Esophagus (tissue), 2 donors: ENCODE results near the gene DOCK1. TPM values are rescaled to one million over a fixed set of nuclear protein-coding genes. Genes with fewer than 3 reads are reported as not detected.

Experiments
- H3K27ac ChIP-seq, 2 donors: one replicate each; pipeline ENCODE4 v1.5.1; 2013; ENCODE audit warnings: low read depth in 2 of 2, mild to moderate bottlenecking in 2 of 2, inconsistent platforms in 1 of 2, low read length in 1 of 2, moderate library complexity in 1 of 2
- H3K27me3 ChIP-seq, 2 donors: one replicate each; pipeline ENCODE4 v1.6.1; 2013; ENCODE audit warnings: low read length in 2 of 2, control low read depth in 1 of 2, mild to moderate bottlenecking in 1 of 2; ENCODE audit not compliant: insufficient read depth in 2 of 2, control insufficient read depth in 1 of 2
- H3K36me3 ChIP-seq, 2 donors: one replicate each; pipeline ENCODE4 v1.6.1; 2013; ENCODE audit warnings: low read length in 1 of 2; ENCODE audit not compliant: control insufficient read depth in 2 of 2, insufficient read depth in 2 of 2
- H3K4me1 ChIP-seq, 2 donors: one replicate each; pipeline ENCODE4 v1.6.1; 2013; ENCODE audit warnings: low read length in 1 of 2; ENCODE audit not compliant: control insufficient read depth in 2 of 2, insufficient read depth in 2 of 2
- H3K4me3 ChIP-seq, 2 donors: one replicate each; pipeline ENCODE4 v1.5.1; 2013; ENCODE audit warnings: low read length in 2 of 2, mild to moderate bottlenecking in 2 of 2, low read depth in 1 of 2, moderate library complexity in 1 of 2
- H3K9me3 ChIP-seq, 2 donors: one replicate each; pipeline ENCODE4 v1.6.1; 2013; ENCODE audit warnings: mild to moderate bottlenecking in 2 of 2, low read depth in 1 of 2, low read length in 1 of 2, moderate library complexity in 1 of 2; ENCODE audit not compliant: control insufficient read depth in 2 of 2, insufficient read depth in 1 of 2
- WGBS, 2 donors: extraction: QIAGEN DNeasy Blood & Tissue Kit; methylation state at CpG; one replicate each; pipeline ENCODE4 v1.1.7; 2013; 5-methylcytosine and 5-hydroxymethylcytosine counted together
- polyA plus RNA-seq, 2 donors: library from polyadenylated mRNA; stranded (reverse); fragments of 200-250 nt; gene quantifications; one replicate each; pipeline ENCODE4 v1.2.3, GENCODE V29; 2013
- donor health status: healthy with polysubstance abuse.
- donor health status: Bipolar disorder and iron deficiency.

Gene DOCK1
- polyA plus RNA-seq, 2 donors = 11.4 to 17.5 TPM

DNA sequence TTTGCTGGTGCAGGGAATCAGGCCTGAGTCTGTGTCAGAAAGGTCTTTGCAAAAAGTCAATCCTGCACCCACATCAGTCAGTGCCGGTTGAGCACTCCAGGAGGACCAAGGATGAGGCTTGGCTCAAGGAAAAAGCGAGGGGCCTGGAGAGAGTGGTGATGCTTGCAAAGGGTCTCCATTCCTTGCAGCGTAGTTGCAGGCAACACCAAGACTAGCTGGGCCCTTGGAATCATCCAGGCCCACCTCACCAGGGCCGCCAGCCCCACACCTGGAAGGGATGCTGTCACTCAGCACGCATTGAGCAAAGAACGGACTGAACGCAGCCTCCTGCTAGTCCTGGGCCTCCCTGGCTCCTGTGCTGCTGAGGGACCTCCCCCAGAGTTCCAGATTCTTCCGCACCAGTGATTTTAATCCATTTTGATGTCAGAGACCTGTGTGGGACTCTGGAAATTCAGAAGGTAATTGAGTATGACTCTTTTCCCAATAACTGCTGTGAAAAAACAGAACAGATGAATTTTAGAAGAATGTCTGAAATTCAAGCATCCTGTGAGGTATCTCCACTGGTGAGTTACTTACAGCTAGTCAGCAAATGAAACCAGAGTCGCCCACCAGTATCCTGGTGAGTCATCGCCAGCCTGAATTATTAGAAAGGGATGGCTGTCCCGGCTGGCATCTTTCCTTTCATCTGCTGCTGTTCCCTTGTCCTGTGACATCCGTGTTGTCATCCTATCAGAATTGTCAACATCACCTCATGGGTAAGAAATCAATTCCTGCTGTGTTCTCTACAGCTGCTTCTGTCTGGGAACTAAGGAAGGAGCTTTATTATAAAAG, 493.1 kb downstream of the DOCK1 start:
- no peaks in the 10 kb centered on the region for H3K9me3 ChIP-seq
- peaks cover 0 to 7% of the 10 kb centered on the region in 2 donors for H3K36me3 ChIP-seq
- H3K27me3 ChIP-seq = no peaks in the 10 kb centered on the region
- no peak overlapping the region for H3K27ac ChIP-seq
- WGBS, 2 donors = 82 to 84% methylated on average over 12 of the region's 12 CpGs
- no peaks in the 10 kb centered on the region for H3K4me1 ChIP-seq
- H3K4me3 ChIP-seq = no peak overlapping the region

DNA sequence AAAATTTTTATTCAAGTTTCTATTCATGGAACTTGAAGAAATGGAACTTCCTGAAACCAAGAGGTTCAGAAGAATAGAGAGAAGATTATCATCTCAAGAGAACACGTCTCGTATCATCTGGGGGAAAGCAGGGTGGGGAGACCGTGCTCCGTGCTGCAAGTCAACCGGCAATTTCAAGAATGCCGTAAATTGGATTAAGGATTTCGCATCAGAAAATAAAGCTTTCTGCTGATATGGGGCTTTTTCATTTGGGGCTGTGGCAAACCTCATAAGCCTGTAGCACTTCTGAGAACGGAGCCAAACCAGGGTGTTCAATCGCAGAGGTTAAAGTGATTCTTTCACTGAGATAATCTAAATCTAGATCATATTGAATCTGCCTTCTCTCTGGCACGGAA, 493.7 kb downstream of the DOCK1 start:
- WGBS, 2 donors = 89 to 94% methylated on average over 10 of the region's 10 CpGs
- Histone ChIP-seq H3K27me3 (no peaks in the 10 kb centered on the region), H3K4me3 (no peak overlapping the region), H3K4me1 (no peaks in the 10 kb centered on the region), H3K9me3 (no peaks in the 10 kb centered on the region), H3K36me3 (peaks cover 0 to 7% of the 10 kb centered on the region in 2 donors), H3K27ac (no peak overlapping the region)

DNA sequence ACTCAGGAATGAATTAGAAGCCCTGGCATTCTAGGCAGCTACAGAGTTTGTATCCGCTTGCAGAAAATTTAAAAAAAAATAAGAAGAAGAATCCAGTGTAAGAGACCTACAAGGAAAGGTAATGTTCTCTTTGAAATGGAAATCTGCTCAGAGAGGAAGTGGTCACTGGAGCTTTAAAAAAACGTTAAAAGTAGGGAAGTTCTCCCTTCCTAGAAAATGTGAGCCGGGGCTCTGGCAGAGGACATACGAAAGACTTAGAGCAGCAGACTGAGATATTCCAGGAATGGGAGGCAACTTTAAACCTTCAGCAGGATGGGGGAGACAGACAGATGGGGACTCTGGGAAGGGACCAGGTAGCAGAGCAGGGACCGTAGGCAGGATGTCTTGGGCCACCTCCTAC, 494.4 kb downstream of the DOCK1 start:
- Histone ChIP-seq H3K27ac (no peak overlapping the region), H3K27me3 (no peaks in the 10 kb centered on the region), H3K36me3 (peaks cover 0 to 7% of the 10 kb centered on the region in 2 donors), H3K4me1 (no peaks in the 10 kb centered on the region), H3K9me3 (no peaks in the 10 kb centered on the region), H3K4me3 (no peak overlapping the region)
- WGBS, 2 donors = 72 to 76% methylated on average over 5 of the region's 5 CpGs

DNA sequence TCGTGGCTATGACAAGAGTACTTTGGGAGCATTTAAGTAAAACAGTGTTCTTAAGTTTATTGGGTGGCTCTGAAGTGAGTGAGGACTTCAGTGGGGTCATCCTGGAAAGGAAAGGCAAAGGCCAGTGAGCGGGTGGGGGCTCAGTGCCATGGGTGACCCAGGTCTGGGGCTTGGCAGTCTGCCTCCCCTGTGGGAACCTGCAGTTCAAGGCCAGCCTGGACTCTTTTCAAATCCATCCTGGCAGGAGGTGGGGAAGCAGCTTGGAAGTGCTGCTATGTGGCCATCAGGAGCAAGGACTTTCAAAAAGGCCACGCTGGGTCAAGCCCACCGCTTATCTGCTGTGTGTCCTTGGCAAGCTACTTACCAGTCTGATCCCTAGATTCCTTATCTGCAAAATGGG, 495.0 kb downstream of the DOCK1 start:
- Histone ChIP-seq H3K36me3 (peaks cover 0 to 7% of the 10 kb centered on the region in 2 donors), H3K27me3 (no peaks in the 10 kb centered on the region), H3K4me1 (no peaks in the 10 kb centered on the region), H3K27ac (no peak overlapping the region), H3K4me3 (no peak overlapping the region), H3K9me3 (no peaks in the 10 kb centered on the region)
- WGBS, 2 donors = 89 to 97% methylated on average over 4 of the region's 4 CpGs

DNA sequence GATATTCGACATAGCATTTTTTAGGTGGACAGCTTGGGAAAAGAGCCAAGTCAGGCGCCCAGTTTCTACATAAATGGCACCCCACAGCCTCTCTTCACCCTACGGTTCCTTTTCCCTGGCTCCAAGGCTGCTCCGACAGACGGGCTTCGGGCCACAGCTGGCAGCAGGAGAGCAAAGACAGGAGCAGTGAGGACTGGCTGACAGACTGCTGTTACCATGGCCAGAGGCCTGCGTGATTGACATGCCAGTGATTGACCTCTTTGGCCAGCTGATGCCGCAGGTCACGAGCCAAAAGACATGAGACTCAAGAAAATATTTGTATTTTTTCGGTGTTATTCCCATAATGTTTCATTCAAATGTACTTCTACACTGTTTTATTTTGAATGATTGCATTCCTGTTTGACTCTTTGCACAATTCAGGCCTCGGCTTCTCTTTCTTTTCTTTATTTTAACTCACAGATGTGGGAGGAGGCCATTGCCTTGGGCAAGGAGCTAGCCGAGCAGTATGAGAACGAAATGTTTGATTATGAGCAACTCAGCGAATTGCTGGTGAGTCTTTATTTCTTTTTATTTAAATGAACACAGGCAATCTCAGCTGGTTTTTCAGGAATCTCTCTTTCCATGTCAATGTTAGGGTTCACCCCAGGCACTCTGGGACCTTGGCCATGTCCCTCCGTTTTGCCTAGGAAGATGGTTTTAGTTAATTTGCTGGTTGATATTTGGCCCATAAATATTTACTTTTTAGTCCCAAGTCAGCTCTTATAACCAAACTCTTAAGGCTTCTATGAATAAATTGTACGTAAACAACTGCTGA, 497.6 kb downstream of the DOCK1 start:
- no peaks in the 10 kb centered on the region for H3K27me3 ChIP-seq
- H3K4me3 ChIP-seq = no peak overlapping the region
- no peaks in the 10 kb centered on the region for H3K9me3 ChIP-seq
- H3K27ac ChIP-seq = no peak overlapping the region
- H3K36me3 ChIP-seq = peaks cover 0 to 7% of the 10 kb centered on the region in 2 donors
- no peaks in the 10 kb centered on the region for H3K4me1 ChIP-seq
- WGBS, 2 donors = 46 to 59% methylated on average over 16 of the region's 16 CpGs

DNA sequence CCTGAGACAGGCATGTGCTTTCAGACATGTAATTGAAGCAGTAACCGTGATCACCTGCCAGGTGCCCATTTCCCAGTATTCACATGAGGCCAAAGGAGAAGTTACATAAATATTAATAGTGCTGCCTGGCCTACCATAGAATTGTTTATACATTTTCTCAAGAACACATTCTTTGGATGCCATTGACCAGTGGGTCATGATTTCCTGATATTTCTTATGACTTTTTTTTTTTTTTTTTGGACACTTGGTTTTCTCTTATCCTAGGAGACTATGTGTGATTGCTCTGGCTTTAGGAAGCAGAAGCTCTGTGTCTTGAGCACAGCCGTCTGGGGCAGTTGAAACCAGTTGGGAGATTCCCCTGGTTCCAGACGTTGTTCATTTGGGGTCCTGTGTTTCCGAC, 500.0 kb downstream of the DOCK1 start:
- peaks cover 0 to 3% of the 10 kb centered on the region in 2 donors for H3K36me3 ChIP-seq
- H3K4me3 ChIP-seq = no peak overlapping the region
- no peaks in the 10 kb centered on the region for H3K9me3 ChIP-seq
- no peaks in the 10 kb centered on the region for H3K4me1 ChIP-seq
- WGBS, 2 donors = 73 to 85% methylated on average over 4 of the region's 4 CpGs
- H3K27me3 ChIP-seq = no peaks in the 10 kb centered on the region
- H3K27ac ChIP-seq = no peak overlapping the region

DNA sequence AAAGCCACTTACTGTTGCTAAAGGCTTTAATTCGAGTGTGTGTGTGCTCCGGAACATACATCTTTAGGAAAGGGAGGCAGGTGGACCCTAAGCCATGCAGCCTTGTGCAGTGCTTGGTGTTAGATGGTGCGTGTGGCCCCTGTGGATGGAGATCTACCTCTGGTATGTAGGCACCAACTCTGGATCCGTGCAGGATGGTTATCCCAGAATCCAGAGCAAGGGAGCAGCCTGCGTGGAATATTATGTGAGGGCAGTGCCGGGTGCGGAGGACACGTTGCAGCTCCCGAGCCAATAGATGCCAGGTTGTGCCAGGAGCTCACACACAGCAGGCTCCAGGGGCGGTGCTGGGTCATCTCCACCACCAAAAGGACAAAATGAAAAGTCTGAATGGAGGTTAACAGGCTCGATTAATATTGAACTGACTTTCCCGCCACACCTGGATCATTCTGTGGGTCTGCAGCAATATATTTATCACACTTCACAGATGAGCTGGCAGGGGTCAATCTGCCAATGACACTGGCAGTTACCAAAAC, 500.9 kb downstream of the DOCK1 start:
- 93 to 96% methylated on average over 12 of the region's 12 CpGs for WGBS, 2 donors
- Histone ChIP-seq H3K9me3 (no peaks in the 10 kb centered on the region), H3K27ac (no peak overlapping the region), H3K4me3 (no peak overlapping the region), H3K27me3 (no peaks in the 10 kb centered on the region), H3K4me1 (no peaks in the 10 kb centered on the region), H3K36me3 (peaks cover 0 to 6% of the 10 kb centered on the region in 2 donors)

DNA sequence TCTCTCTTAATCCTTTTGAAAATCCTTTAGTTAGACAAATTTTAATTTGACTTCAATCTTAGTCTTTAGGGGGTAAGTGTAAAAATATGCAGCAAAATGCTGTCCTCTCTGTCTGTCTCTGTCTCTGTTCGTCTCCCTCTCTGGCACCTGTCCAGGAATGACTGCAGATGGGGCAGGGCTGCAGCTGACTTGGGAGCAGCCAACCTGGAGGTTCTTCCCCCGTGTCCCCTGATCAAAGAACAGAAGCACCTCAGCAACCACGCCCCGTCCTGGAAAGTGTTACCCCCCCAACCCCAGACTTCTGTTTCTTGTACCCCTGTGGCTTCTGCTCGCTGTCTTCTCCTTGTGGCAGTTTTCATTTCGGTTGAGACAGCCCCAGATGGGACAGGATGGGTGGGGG, 502.3 kb downstream of the DOCK1 start:
- no peak overlapping the region for H3K4me3 ChIP-seq
- H3K36me3 ChIP-seq = peaks cover 0 to 10% of the 10 kb centered on the region in 2 donors
- no peaks in the 10 kb centered on the region for H3K9me3 ChIP-seq
- no peaks in the 10 kb centered on the region for H3K27me3 ChIP-seq
- no peaks in the 10 kb centered on the region for H3K4me1 ChIP-seq
- 66 to 80% methylated on average over 6 of the region's 6 CpGs for WGBS, 2 donors
- H3K27ac ChIP-seq = no peak overlapping the region

DNA sequence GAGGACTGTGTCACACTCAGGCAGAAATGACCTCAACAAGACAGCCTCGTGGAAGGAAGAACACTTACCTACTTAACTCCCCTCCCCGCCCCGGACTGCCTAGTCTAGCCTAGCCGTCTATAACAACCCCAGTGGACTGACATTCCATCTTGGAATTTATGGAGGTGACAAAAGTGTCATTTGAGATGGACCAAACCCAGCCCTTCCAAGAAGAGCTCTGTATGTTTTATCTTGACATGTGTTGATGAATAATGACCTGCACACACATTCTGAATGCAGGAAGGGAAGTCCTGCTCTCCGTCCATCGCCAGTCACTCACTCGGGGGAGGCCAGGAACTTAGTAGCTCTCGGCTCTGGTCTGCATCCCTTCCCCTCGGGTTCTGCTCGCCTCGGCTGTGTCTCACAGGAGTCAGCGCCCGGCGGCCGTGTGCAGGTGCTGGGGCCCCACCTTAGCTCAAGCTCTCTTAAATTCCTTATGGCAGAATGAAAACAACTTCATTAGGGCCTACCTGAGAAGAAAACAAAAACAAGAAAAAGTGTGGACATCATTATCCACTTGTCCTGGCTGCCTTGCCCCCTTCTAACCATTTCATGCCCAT, 503.0 kb downstream of the DOCK1 start:
- 90 to 91% methylated on average over 15 of the region's 15 CpGs for WGBS, 2 donors
- Histone ChIP-seq H3K4me3 (no peak overlapping the region), H3K9me3 (no peaks in the 10 kb centered on the region), H3K27me3 (no peaks in the 10 kb centered on the region), H3K4me1 (no peaks in the 10 kb centered on the region), H3K27ac (no peak overlapping the region), H3K36me3 (peaks cover 0 to 10% of the 10 kb centered on the region in 2 donors)
